Vagina (tissue), 2 donors: ENCODE measurements around the gene THAP4.

Experiments used
- CTCF ChIP-seq, 3 experiments: fragments of 450-650 bp in 2 of 3; fragments of 200-600 bp in 1 of 3; sonication (generic) in 1 of 3; IDR thresholded peaks; one replicate each; pipeline ENCODE4 v1.5.1; 2017 to 2019; ENCODE audit warnings: antibody characterized with exemption in 3 of 3, mild to moderate bottlenecking in 2 of 3, moderate library complexity in 2 of 3
- POLR2A ChIP-seq, 2 donors: fragments of 450-650 bp; IDR thresholded peaks; one replicate each; pipeline ENCODE4 v1.6.1; 2017; ENCODE audit warnings: antibody characterized with exemption in 2 of 2, mild to moderate bottlenecking in 2 of 2, moderate library complexity in 2 of 2

- no peak for TF ChIP-seq POLR2A (IDR thresholded peaks at IDR 0.05)
- TF ChIP-seq CTCF (IDR thresholded peaks at IDR 0.05), result no peak
Measured at GRCh38 chr2:241658296-241658695, 21.3 kb upstream of the THAP4 start.
